DMS114 treated with DMSO at 0.1 percent for 48 hours (cell line): ENCODE measurements around the gene PGGT1B.
A peak's percentile ranks its signal among the peaks of the same experiment; 100 is the strongest.

ENCODE experiments used
- DNase-seq: peaks from one replicate; lab custom pipeline; 2025; ENCODE audit not compliant: unreplicated experiment; lab: John Stamatoyannopoulos, UW

Gene PGGT1B

GRCh38 chr5:115184770-115185169 is 77.9 kb downstream of the PGGT1B start:
- DNase-seq, result no peak

GRCh38 chr5:115181757-115182156 is 80.9 kb downstream of the PGGT1B start:
- no peak for DNase-seq

- DNase-seq, result peak; percentile 42
These were observed 82.4 kb downstream of the PGGT1B start for GRCh38 chr5:115180165-115180709.

GRCh38 chr5:115179394-115180164 is 83.1 kb downstream of the PGGT1B start:
- no peak for DNase-seq

- no peak for DNase-seq
These were observed 83.7 kb downstream of the PGGT1B start for GRCh38 chr5:115179030-115179393.

- no peak for DNase-seq
These were observed 91.7 kb downstream of the PGGT1B start for GRCh38 chr5:115170929-115171510.

- no peak for DNase-seq
These were observed 92.3 kb downstream of the PGGT1B start for GRCh38 chr5:115170134-115170928.

- DNase-seq, result peak; percentile 87
These were observed 93.1 kb downstream of the PGGT1B start, which contains the start of gene TRIM36 for GRCh38 chr5:115169487-115170133. TRIM36 (minus strand) TSS chr5:115169908; CDS start chr5:115169634, 274 bp downstream.

GRCh38 chr5:115168829-115169486 is 93.7 kb downstream of the PGGT1B start:
- DNase-seq, result no peak

- DNase-seq, result no peak
These were observed 95.8 kb downstream of the PGGT1B start for GRCh38 chr5:115166744-115167393.

GRCh38 chr5:115165790-115166189 is 96.9 kb downstream of the PGGT1B start:
- DNase-seq, result no peak

GRCh38 chr5:115160975-115161475 is 101.7 kb downstream of the PGGT1B start:
- no peak for DNase-seq
